Measurements from ENCODE around the gene IPO5. TPM values are rescaled to one million over a fixed set of nuclear protein-coding genes. Genes with fewer than 3 reads are reported as not detected.

The IPO5 gene
- total and polyA plus RNA-seq, 2 of the 8 experiments (the other 6 are each of a cell fraction or from before 2014, with no cell fraction given): 143 to 410 TPM

- FAIRE-seq: no peak
- TF ChIP-seq JUN (IDR thresholded peaks at IDR 0.05; ENCODE audit: low read depth, low read length): no peak
- TF ChIP-seq MAFK (IDR thresholded peaks at IDR 0.05; ENCODE audit: low read depth, low read length): no peak
- no peak for TF ChIP-seq CTBP2 (IDR thresholded peaks at IDR 0.05; ENCODE audit: borderline replicate concordance, insufficient read depth, insufficient read length, low read length)
- TF ChIP-seq TEAD4 (IDR thresholded peaks at IDR 0.05; ENCODE audit: low read depth, low read length): no peak
- TF ChIP-seq SP1 (IDR thresholded peaks at IDR 0.05; ENCODE audit: low read depth, low read length): no peak
- no peak for TF ChIP-seq SP4 (IDR thresholded peaks at IDR 0.05; ENCODE audit: low read length)
- TF ChIP-seq ASH2L (IDR thresholded peaks at IDR 0.05; ENCODE audit: low read length): no peak
- no peak for TF ChIP-seq POLR2AphosphoS5 (IDR thresholded peaks at IDR 0.05; ENCODE audit: low read depth, low read length)
- no peak for TF ChIP-seq CEBPB (IDR thresholded peaks at IDR 0.05; ENCODE audit: low read depth, low read length)
- TF ChIP-seq CREB1 (IDR thresholded peaks at IDR 0.05): no peak
- TF ChIP-seq CBX8 (IDR thresholded peaks at IDR 0.05; ENCODE audit: borderline replicate concordance, low read depth, low read length): no peak
- no peak for TF ChIP-seq EGR1 (IDR thresholded peaks at IDR 0.05; ENCODE audit: borderline replicate concordance, low read depth, low read length)
- no peak for TF ChIP-seq BCL11A (IDR thresholded peaks at IDR 0.05; ENCODE audit: low read depth in 2 of 2, low read length in 2 of 2)
- TF ChIP-seq RNF2 (IDR thresholded peaks at IDR 0.05; ENCODE audit: borderline replicate concordance, low read depth, low read length, missing control alignments, poor library complexity, severe bottlenecking): no peak
These were observed 81.9 kb downstream of the IPO5 start for GRCh38 chr13:98035373-98035772.

More at GRCh38 chr13:98035373-98035772, 81.9 kb downstream of the IPO5 start:
- no peak for DNase-seq (ENCODE audit: low read depth in 1 of 2, low spot score in 2 of 2)
- Histone ChIP-seq H3K9ac (replicated peaks in 1 of 4; ENCODE audit: extremely low read depth in 1 of 4, low read depth in 3 of 4, low read length in 3 of 4) (no peak overlapping the region), H2BK20ac (ENCODE audit: low read length) (no peak overlapping the region), H3K56ac (replicated peaks; ENCODE audit: insufficient read length, low read depth, low read length) (no peak overlapping the region), H4K8ac (ENCODE audit: extremely low read depth, insufficient read depth, low read length) (no peak overlapping the region), H4K91ac (replicated peaks; ENCODE audit: insufficient read length, low read length) (no peak overlapping the region), H3K23ac (ENCODE audit: insufficient read length) (no peak overlapping the region), H3K4me3 (ENCODE audit: extremely low read depth in 1 of 4, insufficient read depth in 2 of 4, low read depth in 3 of 4, low read length in 4 of 4) (no peak overlapping the region), H2BK12ac (ENCODE audit: low read depth, low read length) (no peak overlapping the region), H3K9me3 (ENCODE audit: insufficient read depth in 2 of 2, low read depth in 1 of 2, low read length in 1 of 2) (no peaks in the 10 kb centered on the region), H3K27me3 (replicated peaks in 1 of 4; ENCODE audit: control insufficient read depth in 3 of 4, extremely low read depth in 1 of 4, insufficient read depth in 3 of 4, low read length in 3 of 4) (no peaks in the 10 kb centered on the region; a peak in 1 of 7 replicates), H3K4ac (replicated peaks; ENCODE audit: insufficient read length, low read depth, low read length) (no peak overlapping the region), H3K36me3 (ENCODE audit: control insufficient read depth in 2 of 4, insufficient read depth in 4 of 4, low read length in 3 of 4) (no peaks in the 10 kb centered on the region), H4K5ac (ENCODE audit: insufficient read length, low read depth, low read length) (no peak overlapping the region), H2BK5ac (ENCODE audit: low read depth, low read length) (no peak overlapping the region), H2BK15ac (ENCODE audit: low read length) (no peak overlapping the region), H3K4me1 (replicated peaks in 1 of 4; ENCODE audit: control insufficient read depth in 3 of 4, insufficient read depth in 4 of 4, low read length in 3 of 4) (peaks cover 0 to 4% (median 0%) of the 10 kb centered on the region in 4 experiments; a peak in 2 of 7 replicates), H3K23me2 (ENCODE audit: low read depth, low read length) (no peaks in the 10 kb centered on the region), H3K27ac (ENCODE audit: low read depth, low read length) (no peak overlapping the region), H3K79me2 (ENCODE audit: control insufficient read depth in 1 of 2, insufficient read depth in 2 of 2, low read length in 2 of 2) (no peaks in the 10 kb centered on the region; a peak in 1 of 4 replicates), H3K14ac (ENCODE audit: insufficient read length) (no peak overlapping the region), H2BK120ac (replicated peaks; ENCODE audit: low read depth, low read length) (no peak overlapping the region), H4K20me1 (replicated peaks in 1 of 2; ENCODE audit: control insufficient read depth in 1 of 2, insufficient read depth in 2 of 2, low read length in 2 of 2) (no peaks in the 10 kb centered on the region), H3K18ac (ENCODE audit: extremely low read depth, low read length) (no peak overlapping the region), H3K4me2 (ENCODE audit: insufficient read depth in 1 of 2, low read depth in 2 of 2, low read length in 2 of 2) (no peak overlapping the region), H2AK5ac (ENCODE audit: low read depth, low read length) (no peak overlapping the region), H3K79me1 (ENCODE audit: low read depth, low read length) (no peaks in the 10 kb centered on the region), H2AFZ (ENCODE audit: low read length) (no peak overlapping the region)
- WGBS, 2 experiments (ENCODE audit: extremely low coverage in 1 of 2, insufficient coverage in 1 of 2, insufficient read length in 1 of 2, insufficient replicate concordance in 2 of 2, low coverage in 1 of 2, low lambda C conversion rate in 2 of 2, missing lambda C conversion rate in 1 of 2): 89% methylated on average over 5 of the region's 5 CpGs; no CpG with 5 or more reads in 1 of the 2 experiments
- ChIA-PET CTCF (ENCODE audit: partially characterized antibody) (interaction anchor here (0.7 to 2.6 kb wide), 3 partner anchors 30 to 968 kb away, joined by 3 to 9 read pairs (median 3); no protein-coding TSS in a partner anchor), POLR2A (ENCODE audit: partially characterized antibody) (interaction anchor here (3.0 kb wide), 1 partner anchor 8 kb away, joined by 14 read pairs; no protein-coding TSS in a partner anchor)
